ENCODE results near the gene PPBP.
"Not testable (repeated sequence)": the region's sequence is repeated elsewhere in the genome, so short reads cannot be mapped to it uniquely, and the experiment has no call there.

Gene PPBP

GRCh38 chr4:73970945-73971344 is 17.0 kb downstream of the PPBP start:
- peaks cover 0 to 4% of the 10 kb centered on the region in 2 donors for H3K27me3 ChIP-seq (ENCODE audit: control insufficient read depth in 1 of 2, insufficient read depth in 2 of 2, low read length in 2 of 2)
- H3K36me3 ChIP-seq (ENCODE audit: insufficient read depth, low read length) = no peaks in the 10 kb centered on the region
- no peak overlapping the region for H3K9ac ChIP-seq (ENCODE audit: low read length)
- no peaks in the 10 kb centered on the region for H3K9me3 ChIP-seq (ENCODE audit: low read length)
- H3K27ac ChIP-seq (ENCODE audit: low read depth, low read length) = no peak overlapping the region
- H3K4me1 ChIP-seq (ENCODE audit: insufficient read depth, low read length) = no peaks in the 10 kb centered on the region
- no peak overlapping the region for H3K4me3 ChIP-seq (ENCODE audit: low read depth in 1 of 2, low read length in 2 of 2)

GRCh38 chr4:73970011-73970410 is 18.0 kb downstream of the PPBP start:
- Histone ChIP-seq H3K27ac (ENCODE audit: low read depth, low read length) (no peak overlapping the region), H3K9ac (ENCODE audit: low read length) (no peak overlapping the region), H3K36me3 (ENCODE audit: insufficient read depth, low read length) (no peaks in the 10 kb centered on the region), H3K4me3 (ENCODE audit: low read depth in 1 of 2, low read length in 2 of 2) (no peak overlapping the region), H3K4me1 (ENCODE audit: insufficient read depth, low read length) (no peaks in the 10 kb centered on the region), H3K27me3 (ENCODE audit: control insufficient read depth in 1 of 2, insufficient read depth in 2 of 2, low read length in 2 of 2) (peaks cover 0 to 4% of the 10 kb centered on the region in 2 donors), H3K9me3 (ENCODE audit: low read length) (no peaks in the 10 kb centered on the region)

GRCh38 chr4:73967866-73968265 is 20.1 kb downstream of the PPBP start:
- no peaks in the 10 kb centered on the region for H3K36me3 ChIP-seq (ENCODE audit: insufficient read depth, low read length)
- H3K27me3 ChIP-seq (ENCODE audit: control insufficient read depth in 1 of 2, insufficient read depth in 2 of 2, low read length in 2 of 2) = peaks cover 0 to 4% of the 10 kb centered on the region in 2 donors
- no peaks in the 10 kb centered on the region for H3K4me1 ChIP-seq (ENCODE audit: insufficient read depth, low read length)
- H3K9me3 ChIP-seq (ENCODE audit: low read length) = no peaks in the 10 kb centered on the region
- no peak overlapping the region for H3K27ac ChIP-seq (ENCODE audit: low read depth, low read length)
- H3K9ac ChIP-seq (ENCODE audit: low read length) = no peak overlapping the region
- H3K4me3 ChIP-seq (ENCODE audit: low read depth in 1 of 2, low read length in 2 of 2) = no peak overlapping the region

- H3K4me1 ChIP-seq (ENCODE audit: insufficient read depth, low read length) = no peaks in the 10 kb centered on the region
- H3K27ac ChIP-seq (ENCODE audit: low read depth, low read length) = no peak overlapping the region
- peaks cover 0 to 4% of the 10 kb centered on the region in 2 donors for H3K27me3 ChIP-seq (ENCODE audit: control insufficient read depth in 1 of 2, insufficient read depth in 2 of 2, low read length in 2 of 2)
- H3K4me3 ChIP-seq (ENCODE audit: low read depth in 1 of 2, low read length in 2 of 2) = no peak overlapping the region
- H3K9me3 ChIP-seq (ENCODE audit: low read length) = no peaks in the 10 kb centered on the region
- H3K9ac ChIP-seq (ENCODE audit: low read length) = no peak overlapping the region
- H3K36me3 ChIP-seq (ENCODE audit: insufficient read depth, low read length) = no peaks in the 10 kb centered on the region
Observed at GRCh38 chr4:73964862-73965611, 23.0 kb downstream of the PPBP start.

GRCh38 chr4:73962724-73963123 is 25.3 kb downstream of the PPBP start:
- H3K36me3 ChIP-seq (ENCODE audit: insufficient read depth, low read length) = no peaks in the 10 kb centered on the region
- H3K4me3 ChIP-seq (ENCODE audit: low read depth in 1 of 2, low read length in 2 of 2) = no peak overlapping the region
- no peaks in the 10 kb centered on the region for H3K9me3 ChIP-seq (ENCODE audit: low read length)
- H3K27me3 ChIP-seq (ENCODE audit: control insufficient read depth in 1 of 2, insufficient read depth in 2 of 2, low read length in 2 of 2) = no peaks in the 10 kb centered on the region
- no peak overlapping the region for H3K27ac ChIP-seq (ENCODE audit: low read depth, low read length)
- H3K4me1 ChIP-seq (ENCODE audit: insufficient read depth, low read length) = no peaks in the 10 kb centered on the region
- H3K9ac ChIP-seq (ENCODE audit: low read length) = no peak overlapping the region

GRCh38 chr4:73959041-73959440 is 28.9 kb downstream of the PPBP start:
- H3K4me1 ChIP-seq (ENCODE audit: insufficient read depth, low read length); H3K27ac ChIP-seq (ENCODE audit: low read depth, low read length); H3K4me3 ChIP-seq (ENCODE audit: low read depth in 1 of 2, low read length in 2 of 2); H3K9ac ChIP-seq (ENCODE audit: low read length); H3K27me3 ChIP-seq (ENCODE audit: control insufficient read depth in 1 of 2, insufficient read depth in 2 of 2, low read length in 2 of 2); H3K9me3 ChIP-seq (ENCODE audit: low read length); H3K36me3 ChIP-seq (ENCODE audit: insufficient read depth, low read length): not testable (repeated sequence)

GRCh38 chr4:73952352-73952751 is 35.6 kb downstream of the PPBP start:
- Histone ChIP-seq H3K9me3 (ENCODE audit: low read length) (no peaks in the 10 kb centered on the region), H3K27ac (ENCODE audit: low read depth, low read length) (no peak overlapping the region)

GRCh38 chr4:73950376-73950920 is 37.5 kb downstream of the PPBP start:
- H3K4me3 ChIP-seq (ENCODE audit: low read depth in 1 of 2, low read length in 2 of 2); H3K27me3 ChIP-seq (ENCODE audit: control insufficient read depth in 1 of 2, insufficient read depth in 2 of 2, low read length in 2 of 2); H3K27ac ChIP-seq (ENCODE audit: low read depth, low read length); H3K4me1 ChIP-seq (ENCODE audit: insufficient read depth, low read length); H3K9me3 ChIP-seq (ENCODE audit: low read length); H3K9ac ChIP-seq (ENCODE audit: low read length); H3K36me3 ChIP-seq (ENCODE audit: insufficient read depth, low read length): not testable (repeated sequence)

More at GRCh38 chr4:73952352-73952751, 35.6 kb downstream of the PPBP start:
- H3K9ac ChIP-seq (ENCODE audit: low read length) = no peak overlapping the region
- H3K4me1 ChIP-seq (ENCODE audit: insufficient read depth, low read length) = no peaks in the 10 kb centered on the region
- H3K4me3 ChIP-seq (ENCODE audit: low read depth in 1 of 2, low read length in 2 of 2) = no peak overlapping the region
- no peaks in the 10 kb centered on the region for H3K27me3 ChIP-seq (ENCODE audit: control insufficient read depth in 1 of 2, insufficient read depth in 2 of 2, low read length in 2 of 2)
- H3K36me3 ChIP-seq (ENCODE audit: insufficient read depth, low read length) = no peaks in the 10 kb centered on the region

GRCh38 chr4:73948990-73949706 is 38.8 kb downstream of the PPBP start:
- no peaks in the 10 kb centered on the region for H3K36me3 ChIP-seq (ENCODE audit: insufficient read depth, low read length)
- H3K4me3 ChIP-seq (ENCODE audit: low read depth in 1 of 2, low read length in 2 of 2) = no peak overlapping the region
- H3K27ac ChIP-seq (ENCODE audit: low read depth, low read length) = no peak overlapping the region
- no peaks in the 10 kb centered on the region for H3K9me3 ChIP-seq (ENCODE audit: low read length)
- H3K9ac ChIP-seq (ENCODE audit: low read length) = no peak overlapping the region
- peaks cover 7 to 13% of the 10 kb centered on the region in 2 donors for H3K27me3 ChIP-seq (ENCODE audit: control insufficient read depth in 1 of 2, insufficient read depth in 2 of 2, low read length in 2 of 2)
- no peaks in the 10 kb centered on the region for H3K4me1 ChIP-seq (ENCODE audit: insufficient read depth, low read length)

GRCh38 chr4:73948291-73948690 is 39.7 kb downstream of the PPBP start:
- Histone ChIP-seq H3K4me3 (ENCODE audit: low read depth in 1 of 2, low read length in 2 of 2) (no peak overlapping the region), H3K4me1 (ENCODE audit: insufficient read depth, low read length) (no peaks in the 10 kb centered on the region), H3K9ac (ENCODE audit: low read length) (no peak overlapping the region), H3K27ac (ENCODE audit: low read depth, low read length) (no peak overlapping the region), H3K27me3 (ENCODE audit: control insufficient read depth in 1 of 2, insufficient read depth in 2 of 2, low read length in 2 of 2) (peaks cover 7 to 17% of the 10 kb centered on the region in 2 donors), H3K9me3 (ENCODE audit: low read length) (no peaks in the 10 kb centered on the region), H3K36me3 (ENCODE audit: insufficient read depth, low read length) (no peaks in the 10 kb centered on the region)

GRCh38 chr4:73947239-73947985 is 40.6 kb downstream of the PPBP start:
- Histone ChIP-seq H3K36me3 (ENCODE audit: insufficient read depth, low read length) (no peaks in the 10 kb centered on the region), H3K4me1 (ENCODE audit: insufficient read depth, low read length) (no peaks in the 10 kb centered on the region), H3K4me3 (ENCODE audit: low read depth in 1 of 2, low read length in 2 of 2) (no peak overlapping the region), H3K27ac (ENCODE audit: low read depth, low read length) (no peak overlapping the region), H3K9me3 (ENCODE audit: low read length) (no peaks in the 10 kb centered on the region), H3K9ac (ENCODE audit: low read length) (no peak overlapping the region), H3K27me3 (ENCODE audit: control insufficient read depth in 1 of 2, insufficient read depth in 2 of 2, low read length in 2 of 2) (peaks cover 7 to 17% of the 10 kb centered on the region in 2 donors)

All from muscle layer of colon (tissue), 2 donors.